Neural cell (in vitro differentiated cells): ENCODE measurements around the gene SMARCA5. TPM values are rescaled to one million over a fixed set of nuclear protein-coding genes. Genes with fewer than 3 reads are reported as not detected.

Experiments used
- H2AFZ ChIP-seq: fragments of 200-600, 300-800 bp; sonication (generic), shearing (Covaris generic); 2 replicates; pipeline ENCODE4 v1.6.0; 2014; ENCODE audit warnings: low read depth, mild to moderate bottlenecking, antibody characterized with exemption, low read length, moderate library complexity
- H3F3A ChIP-seq: fragments of 200-600 bp; shearing (Covaris generic); 2 replicates; pipeline ENCODE4 v1.6.1; 2016; ENCODE audit warnings: mild to moderate bottlenecking, moderate library complexity, mixed read lengths, antibody characterized with exemption, low read length; ENCODE audit not compliant: insufficient read depth, poor library complexity, severe bottlenecking
- H3K27ac ChIP-seq: fragments of 200-600, 300-800 bp; sonication (generic), shearing (Covaris generic); 2 replicates; pipeline ENCODE4 v1.5.1; 2014; ENCODE audit warnings: mild to moderate bottlenecking, low read length, moderate library complexity
- H3K27me3 ChIP-seq: fragments of 300-800, 200-600 bp; sonication (generic), shearing (Covaris generic); 2 replicates; pipeline ENCODE4 v1.6.0; 2014; ENCODE audit warnings: mild to moderate bottlenecking, low read depth, low read length, moderate library complexity; ENCODE audit not compliant: insufficient read depth
- H3K36me3 ChIP-seq: fragments of 300-800, 200-600 bp; sonication (generic), shearing (Covaris generic); 2 replicates; pipeline ENCODE4 v1.5.1; 2014; ENCODE audit warnings: mild to moderate bottlenecking, antibody characterized with exemption, low read length, moderate library complexity; ENCODE audit not compliant: insufficient read depth
- H3K4me2 ChIP-seq: fragments of 300-800, 200-600 bp; sonication (generic), shearing (Covaris generic); 2 replicates; pipeline ENCODE4 v1.6.0; 2014; ENCODE audit warnings: mild to moderate bottlenecking, low read length
- H3K4me3 ChIP-seq: fragments of 300-800, 200-600 bp; sonication (generic), shearing (Covaris generic); 2 replicates; pipeline ENCODE4 v1.5.1; 2014; ENCODE audit warnings: mild to moderate bottlenecking, low read length, moderate library complexity
- H3K79me2 ChIP-seq: fragments of 200-600 bp; shearing (Covaris generic); replicated peaks from 2 replicates; pipeline ENCODE4 v1.6.0; 2014; ENCODE audit warnings: mild to moderate bottlenecking, low read length, moderate library complexity; ENCODE audit not compliant: insufficient read depth
- H3K9ac ChIP-seq: fragments of 300-800, 200-600 bp; sonication (generic), shearing (Covaris generic); 2 replicates; pipeline ENCODE4 v1.6.1; 2016; ENCODE audit warnings: mild to moderate bottlenecking, low read length, mixed read lengths
- H3K9me2 ChIP-seq: fragments of 200-600 bp; shearing (Covaris generic); 2 replicates; pipeline ENCODE4 v1.6.1; 2016; ENCODE audit warnings: mild to moderate bottlenecking, low read length, mixed read lengths; ENCODE audit not compliant: insufficient read depth
- H3K9me3 ChIP-seq: fragments of 200-600, 300-800 bp; sonication (generic), shearing (Covaris generic); 2 replicates; pipeline ENCODE4 v1.6.1; 2016; ENCODE audit warnings: mild to moderate bottlenecking, mixed run types, low read length, moderate library complexity, mixed read lengths
- H4K20me1 ChIP-seq: fragments of 200-600 bp; shearing (Covaris generic); 2 replicates; pipeline ENCODE4 v1.6.1; 2016; ENCODE audit warnings: mild to moderate bottlenecking, mixed run types; ENCODE audit not compliant: insufficient read depth
- CTCF ChIP-seq: fragments of 450-650 bp; IDR thresholded peaks from 2 replicates; pipeline ENCODE4 v1.5.1; 2014; ENCODE audit warnings: antibody characterized with exemption, mild to moderate bottlenecking, moderate library complexity; ENCODE audit not compliant: poor library complexity, severe bottlenecking
- EP300 ChIP-seq: fragments of 450-650 bp; conservative IDR thresholded peaks from 2 replicates; pipeline ENCODE4 v1.6.1; 2014; ENCODE audit warnings: antibody characterized with exemption, mild to moderate bottlenecking, moderate library complexity; ENCODE audit not compliant: poor library complexity, severe bottlenecking
- EZH2 ChIP-seq: fragments of 200-600, 300-800 bp; shearing (Covaris generic), sonication (generic); IDR thresholded peaks from 2 replicates; pipeline ENCODE4 v1.6.1; 2014; ENCODE audit warnings: antibody characterized with exemption, low read length, borderline replicate concordance, mild to moderate bottlenecking; ENCODE audit not compliant: insufficient read depth, poor library complexity, severe bottlenecking
- MXI1 ChIP-seq: fragments of 450-650 bp; conservative IDR thresholded peaks from 2 replicates; pipeline ENCODE4 v1.6.1; 2014; ENCODE audit warnings: antibody characterized with exemption, mild to moderate bottlenecking; ENCODE audit not compliant: poor library complexity, severe bottlenecking
- POLR2AphosphoS5 ChIP-seq: IDR thresholded peaks from 2 replicates; pipeline ENCODE4 v1.6.1; 2012
- RAD21 ChIP-seq: fragments of 450-650 bp; conservative IDR thresholded peaks from 2 replicates; pipeline ENCODE4 v1.6.1; 2014; ENCODE audit warnings: antibody characterized with exemption, mild to moderate bottlenecking, moderate library complexity
- REST ChIP-seq: IDR thresholded peaks from 2 replicates; pipeline ENCODE4 v1.6.1; 2012; ENCODE audit warnings: borderline replicate concordance
- SMC3 ChIP-seq: fragments of 450-650 bp; conservative IDR thresholded peaks from 2 replicates; pipeline ENCODE4 v1.6.1; 2014; ENCODE audit warnings: antibody characterized with exemption, mild to moderate bottlenecking, moderate library complexity; ENCODE audit not compliant: poor library complexity
- TAF1 ChIP-seq: IDR thresholded peaks from 2 replicates; pipeline ENCODE4 v1.6.1; 2012; ENCODE audit warnings: low read depth
- polyA plus RNA-seq: library from polyadenylated mRNA; depleted of rRNA; stranded (reverse); fragments of >200 nt; gene quantifications from 2 replicates; pipeline ENCODE4 v1.2.3, GENCODE V29; 2014

Gene SMARCA5
- polyA plus RNA-seq, 1 donor from 2014 or later = 49.2 TPM

- Histone ChIP-seq H3K79me2 (no peaks in the 10 kb centered on the region), H4K20me1 (no peaks in the 10 kb centered on the region), H3K27me3 (no peaks in the 10 kb centered on the region), H3F3A (no peaks in the 10 kb centered on the region), H3K9me2 (no peaks in the 10 kb centered on the region), H3K9ac (no peak overlapping the region), H3K4me3 (no peak overlapping the region), H3K4me2 (no peak overlapping the region), H3K36me3 (no peaks in the 10 kb centered on the region), H3K27ac (no peak overlapping the region), H3K9me3 (no peaks in the 10 kb centered on the region), H2AFZ (no peak overlapping the region)
- TF ChIP-seq CTCF = no peak
- TF ChIP-seq RAD21 = no peak
- no peak for TF ChIP-seq EZH2
- TF ChIP-seq REST = no peak
- TF ChIP-seq TAF1 = no peak
- no peak for TF ChIP-seq SMC3
- no peak for TF ChIP-seq MXI1
- no peak for TF ChIP-seq POLR2AphosphoS5
- no peak for TF ChIP-seq EP300
These were observed 85.3 kb downstream of the SMARCA5 start for GRCh38 chr4:143598816-143599215.

GRCh38 chr4:143599827-143600226 is 86.3 kb downstream of the SMARCA5 start:
- no peak overlapping the region for H3K27ac ChIP-seq
- H3K4me2 ChIP-seq = no peak overlapping the region
- H3K9me3 ChIP-seq = no peaks in the 10 kb centered on the region
- no peaks in the 10 kb centered on the region for H4K20me1 ChIP-seq
- no peaks in the 10 kb centered on the region for H3K9me2 ChIP-seq
- no peaks in the 10 kb centered on the region for H3K36me3 ChIP-seq
- TF ChIP-seq TAF1 (no peak), MXI1 (no peak), EZH2 (no peak), REST (no peak), POLR2AphosphoS5 (no peak), CTCF (no peak), RAD21 (no peak), EP300 (no peak), SMC3 (no peak)
- no peak overlapping the region for H3K4me3 ChIP-seq
- H2AFZ ChIP-seq = no peak overlapping the region
- H3K79me2 ChIP-seq = no peaks in the 10 kb centered on the region
- no peaks in the 10 kb centered on the region for H3F3A ChIP-seq
- H3K27me3 ChIP-seq = no peaks in the 10 kb centered on the region
- H3K9ac ChIP-seq = no peak overlapping the region
